GM12875 (cell line): ENCODE data around the gene IGLL1.
"Not testable (repeated sequence)": the region's sequence is repeated elsewhere in the genome, so short reads cannot be mapped to it uniquely, and the experiment has no call there.

Source experiments
- H3K4me3 ChIP-seq: one replicate; pipeline ENCODE4 v1.5.1; 2011; ENCODE audit warnings: low read depth, low read length, control low read depth
- CTCF ChIP-seq: IDR thresholded peaks from 2 replicates; pipeline ENCODE4 v1.5.1; 2011; ENCODE audit warnings: low read depth, mild to moderate bottlenecking, control low read depth, inconsistent platforms, low read length, moderate library complexity, borderline replicate concordance; ENCODE audit not compliant: insufficient read depth

Gene IGLL1

GRCh38 chr22:23565305-23565914 lies 14.7 kb downstream of the IGLL1 start:
- no peak for TF ChIP-seq CTCF
- H3K4me3 ChIP-seq: no peak overlapping the region

GRCh38 chr22:23564276-23564675 lies 15.8 kb downstream of the IGLL1 start:
- H3K4me3 ChIP-seq: no peak overlapping the region
- TF ChIP-seq CTCF: no peak

- H3K4me3 ChIP-seq: no peak overlapping the region
Observed at GRCh38 chr22:23563111-23563510, 17.0 kb downstream of the IGLL1 start.

DNA sequence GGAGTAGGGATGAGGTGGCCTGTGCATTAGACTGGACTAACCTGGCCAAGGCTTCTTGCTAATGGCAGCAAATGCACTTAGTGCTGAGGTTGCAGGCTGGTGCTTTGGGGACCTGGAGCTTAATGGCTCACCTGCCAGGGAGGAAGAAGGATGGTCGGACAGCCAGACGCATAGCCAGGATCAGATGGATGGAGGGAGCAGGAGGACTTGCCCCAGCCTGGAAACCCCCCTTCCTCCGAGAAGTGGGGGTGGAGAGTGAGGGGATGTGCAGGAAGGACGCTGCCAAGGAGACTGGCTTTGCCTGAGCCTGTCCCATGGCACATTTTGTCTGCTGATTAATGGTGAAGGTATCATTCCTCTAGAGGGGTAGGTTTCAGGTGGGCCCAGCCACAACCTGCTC lies 17.9 kb downstream of the IGLL1 start:
- H3K4me3 ChIP-seq: no peak overlapping the region
- TF ChIP-seq CTCF: no peak

More at GRCh38 chr22:23563111-23563510, 17.0 kb downstream of the IGLL1 start:
- TF ChIP-seq CTCF: no peak

DNA sequence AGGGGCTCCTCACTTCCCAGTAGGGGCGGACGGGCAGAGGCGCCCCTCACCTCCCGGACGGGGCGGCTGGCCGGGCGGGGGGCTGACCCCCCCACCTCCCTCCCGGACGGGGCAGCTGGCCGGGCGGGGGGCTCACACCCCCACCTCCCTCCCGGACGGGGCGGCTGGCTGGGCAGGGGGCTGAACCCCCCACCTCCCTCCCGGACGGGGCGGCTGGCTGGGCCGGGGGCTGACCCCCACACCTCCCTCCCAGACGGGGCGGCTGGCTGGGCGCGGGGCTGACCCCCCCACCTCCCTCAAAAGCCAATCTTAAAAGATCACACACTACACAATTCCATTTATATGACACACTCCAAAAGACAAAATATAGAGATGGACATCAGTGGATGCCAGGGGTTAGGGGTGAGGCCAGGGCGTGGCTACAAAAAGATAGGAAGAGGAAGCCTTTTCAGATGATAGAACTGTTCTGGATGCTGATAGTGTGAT lies 19.0 kb downstream of the IGLL1 start:
- H3K4me3 ChIP-seq: not testable (repeated sequence)

DNA sequence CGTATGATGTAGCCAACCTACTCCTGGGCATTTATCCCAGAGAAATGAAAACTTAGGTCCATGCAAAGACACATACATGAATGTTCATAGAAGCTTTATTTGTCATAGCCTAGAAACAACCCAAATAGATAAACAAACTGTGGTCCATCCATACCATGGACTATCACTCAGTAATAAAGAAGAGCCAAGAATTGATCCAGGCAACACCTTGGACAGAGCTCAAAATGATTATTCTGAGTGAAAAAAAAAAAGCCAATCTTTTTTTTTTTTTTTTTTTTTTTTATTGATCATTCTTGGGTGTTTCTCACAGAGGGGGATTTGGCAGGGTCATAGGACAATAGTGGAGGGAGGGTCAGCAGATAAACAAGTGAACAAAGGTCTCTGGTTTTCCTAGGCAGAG lies 19.9 kb downstream of the IGLL1 start:
- H3K4me3 ChIP-seq: not testable (repeated sequence)

DNA sequence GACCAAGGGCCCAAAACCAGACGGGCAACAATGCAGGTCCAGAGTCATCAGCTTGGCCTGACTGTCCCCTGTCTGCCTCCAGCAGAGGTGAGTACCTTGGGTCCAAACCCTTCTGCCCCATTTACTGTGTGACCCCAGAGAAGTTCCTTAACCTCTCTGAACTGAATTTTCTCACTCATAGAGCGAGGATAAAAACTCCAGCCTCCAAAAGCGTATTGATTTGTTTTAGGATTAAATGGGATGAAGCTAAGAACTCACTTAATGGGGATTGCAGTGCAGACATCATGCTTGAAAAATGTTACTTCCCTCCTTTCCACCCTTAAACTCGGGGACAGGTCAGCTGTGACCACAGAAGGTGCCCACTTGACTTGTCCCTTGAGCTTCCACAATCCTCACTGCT lies 22.6 kb downstream of the IGLL1 start:
- TF ChIP-seq CTCF: no peak

GRCh38 chr22:23557036-23557435 lies 23.1 kb downstream of the IGLL1 start:
- no peak overlapping the region for H3K4me3 ChIP-seq
- TF ChIP-seq CTCF: no peak

More for the DNA sequence above, 22.6 kb downstream of the IGLL1 start:
- H3K4me3 ChIP-seq: no peak overlapping the region
